ENCODE data around the gene PRKCG. TPM values are rescaled to one million over a fixed set of nuclear protein-coding genes. Genes with fewer than 3 reads are reported as not detected.

PRKCG gene
- total and polyA plus RNA-seq, 2 of the 8 experiments (the other 6 are each of a cell fraction or from before 2014, with no cell fraction given) = 6.1 to 10.6 TPM

GRCh38 chr19:53883741-53884140 lies 1.7 kb downstream of the PRKCG start (continued):
- no peak for TF ChIP-seq CHD7 (IDR thresholded peaks at IDR 0.05; ENCODE audit: insufficient replicate concordance, low read length)
- no peak for TF ChIP-seq CEBPB (IDR thresholded peaks at IDR 0.05; ENCODE audit: low read depth, low read length)
- TF ChIP-seq TCF12 (IDR thresholded peaks at IDR 0.05; ENCODE audit: low read depth, low read length) = no peak
- no peak for TF ChIP-seq CREB1 (IDR thresholded peaks at IDR 0.05)
- no peak for TF ChIP-seq KDM1A (IDR thresholded peaks at IDR 0.05; ENCODE audit: borderline replicate concordance, low read length)
- TF ChIP-seq GTF2F1 (IDR thresholded peaks at IDR 0.05; ENCODE audit: borderline replicate concordance, low read depth, low read length) = no peak
